Glutamatergic neuron (in vitro differentiated cells): ENCODE results near the gene SFRP4. TPM values are rescaled to one million over a fixed set of nuclear protein-coding genes. Genes with fewer than 3 reads are reported as not detected.
A peak's percentile ranks its signal among the peaks of the same experiment; 100 is the strongest.

Experiments used
- DNase-seq: peaks from one replicate; pipeline ENCODE4 v3.0.0; 2022
- H3K27ac Mint-ChIP-seq: one replicate; pipeline ENCODE4 v1.8.0; 2020; ENCODE audit warnings: mild to moderate bottlenecking, mixed read lengths, inconsistent platforms; ENCODE audit not compliant: unreplicated experiment
- H3K27me3 Mint-ChIP-seq: one replicate; pipeline ENCODE4 v1.8.0; 2020; ENCODE audit warnings: mild to moderate bottlenecking, moderate library complexity, mixed read lengths, inconsistent platforms; ENCODE audit not compliant: unreplicated experiment
- H3K36me3 Mint-ChIP-seq: one replicate; pipeline ENCODE4 v1.8.0; 2020; ENCODE audit warnings: mild to moderate bottlenecking, mixed read lengths, inconsistent platforms; ENCODE audit not compliant: unreplicated experiment
- H3K4me1 Mint-ChIP-seq: one replicate; pipeline ENCODE4 v1.8.0; 2020; ENCODE audit warnings: mild to moderate bottlenecking, low read depth, mixed read lengths, inconsistent platforms; ENCODE audit not compliant: unreplicated experiment
- H3K4me3 Mint-ChIP-seq: one replicate; pipeline ENCODE4 v1.8.0; 2020; ENCODE audit warnings: mild to moderate bottlenecking, mixed read lengths, inconsistent platforms; ENCODE audit not compliant: unreplicated experiment
- H3K9me3 Mint-ChIP-seq: one replicate; pipeline ENCODE4 v1.8.0; 2020; ENCODE audit warnings: mild to moderate bottlenecking, moderate library complexity, mixed read lengths, inconsistent platforms; ENCODE audit not compliant: unreplicated experiment
- CTCF ChIP-seq: fragments of 200-600 bp; sonication (generic); IDR thresholded peaks from one replicate; pipeline ENCODE4 v1.5.0; 2021; ENCODE audit not compliant: partially characterized antibody, unreplicated experiment
- total RNA-seq: library from RNA; stranded (reverse); fragmentation: NEBNext Ultra II Directional; extraction: Animal tissue kit (Norgen Biotek cat#: 25700); gene quantifications from one replicate; pipeline ENCODE4 v1.2.1, GENCODE V29; 2021; ENCODE audit not compliant: unreplicated experiment

SFRP4 gene
- total RNA-seq, 1 donor from 2014 or later, result 2.2 TPM

DNA sequence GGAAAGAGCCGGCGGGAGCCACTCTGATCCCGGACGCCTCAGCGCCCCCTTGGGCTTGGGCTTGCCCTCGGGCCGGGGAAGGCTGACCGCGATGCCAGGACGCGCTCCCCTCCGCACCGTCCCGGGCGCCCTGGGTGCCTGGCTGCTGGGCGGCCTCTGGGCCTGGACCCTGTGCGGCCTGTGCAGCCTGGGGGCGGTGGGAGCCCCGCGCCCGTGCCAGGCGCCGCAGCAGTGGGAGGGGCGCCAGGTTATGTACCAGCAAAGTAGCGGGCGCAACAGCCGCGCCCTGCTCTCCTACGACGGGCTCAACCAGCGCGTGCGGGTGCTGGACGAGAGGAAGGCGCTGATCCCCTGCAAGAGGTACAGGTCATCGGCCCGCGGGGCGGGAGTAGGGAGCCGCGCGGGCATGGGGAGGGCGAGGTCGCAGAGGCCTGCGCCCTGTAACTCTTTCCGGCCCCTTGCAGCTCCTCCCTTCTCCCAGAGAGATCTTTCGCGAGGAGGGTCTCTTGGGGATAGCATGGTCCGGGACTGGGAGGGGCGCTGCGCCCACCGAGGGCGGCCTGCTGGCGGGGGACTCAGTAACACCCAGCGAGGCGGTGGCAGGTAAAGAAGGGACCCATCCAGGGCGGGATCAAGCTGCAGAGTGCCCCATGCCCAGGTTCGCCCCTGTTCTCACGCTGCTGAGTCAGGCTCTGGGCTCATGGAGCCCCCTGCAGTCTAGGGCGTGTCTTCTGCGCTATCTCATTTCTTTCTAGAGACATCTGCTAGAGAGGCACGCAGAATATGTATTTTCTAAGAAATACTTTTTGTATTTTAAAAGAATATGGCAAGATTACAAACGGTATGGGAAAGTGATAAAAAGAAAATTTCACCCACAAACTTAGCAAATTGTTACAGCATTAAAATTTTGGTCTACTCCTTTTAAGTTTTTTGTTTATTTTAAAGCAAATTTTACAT lies 4.5 kb upstream of the SFRP4 start:
- peak; percentile 50 for DNase-seq
- H3K4me3 Mint-ChIP-seq, result peak overlapping the region; percentile 91
- peaks cover 7% of the 10 kb centered on the region for H3K27me3 Mint-ChIP-seq
- TF ChIP-seq CTCF, result no peak
- H3K27ac Mint-ChIP-seq, result peak overlapping the region; percentile 88
- peaks cover 8% of the 10 kb centered on the region for H3K4me1 Mint-ChIP-seq
- peaks cover 11% of the 10 kb centered on the region for H3K9me3 Mint-ChIP-seq
- peaks cover 13% of the 10 kb centered on the region for H3K36me3 Mint-ChIP-seq

- TF ChIP-seq CTCF, result peak; percentile 42
- Mint-ChIP-seq H3K4me1 (peaks cover 8% of the 10 kb centered on the region), H3K27ac (peak within 1 kb of the TSS; percentile 88), H3K4me3 (peak within 1 kb of the TSS; percentile 91), H3K27me3 (peaks cover 7% of the 10 kb centered on the region), H3K36me3 (peaks cover 9% of the 10 kb centered on the region), H3K9me3 (peaks cover 11% of the 10 kb centered on the region)
- DNase-seq, result peak; percentile 64
Measured at GRCh38 chr7:37920305-37920848, 3.8 kb upstream of the SFRP4 start, which contains the start of gene EPDR1. Gene EPDR1, plus strand, starts transcription at chr7:37920640. Its CDS starts 300 bp downstream, at chr7:37920940.

DNA sequence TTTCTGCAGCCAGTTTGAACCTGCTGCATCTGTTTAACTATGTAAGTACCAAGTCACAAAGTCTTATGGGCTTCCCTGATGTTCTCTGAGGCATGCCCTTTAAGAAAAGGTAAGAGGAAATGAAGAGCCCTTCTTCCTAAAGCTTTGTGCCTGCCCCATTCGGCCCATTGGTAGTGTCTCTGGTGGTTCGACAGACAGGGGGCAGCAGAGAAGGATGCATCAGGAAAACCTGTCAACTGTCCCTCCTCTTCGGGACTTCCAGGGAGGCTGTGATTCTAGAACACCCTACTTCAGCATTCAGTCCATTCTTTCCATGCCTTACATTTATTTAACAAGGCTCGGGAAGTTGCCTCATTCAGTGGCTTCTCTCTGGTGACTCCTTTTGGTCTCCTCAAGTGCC lies 1.9 kb upstream of the SFRP4 start:
- Mint-ChIP-seq H3K4me3 (no peak overlapping the region), H3K27ac (no peak overlapping the region), H3K9me3 (peaks cover 11% of the 10 kb centered on the region), H3K4me1 (peaks cover 8% of the 10 kb centered on the region), H3K36me3 (peaks cover 9% of the 10 kb centered on the region), H3K27me3 (peaks cover 10% of the 10 kb centered on the region)
- TF ChIP-seq CTCF, result no peak
- DNase-seq, result no peak

DNA sequence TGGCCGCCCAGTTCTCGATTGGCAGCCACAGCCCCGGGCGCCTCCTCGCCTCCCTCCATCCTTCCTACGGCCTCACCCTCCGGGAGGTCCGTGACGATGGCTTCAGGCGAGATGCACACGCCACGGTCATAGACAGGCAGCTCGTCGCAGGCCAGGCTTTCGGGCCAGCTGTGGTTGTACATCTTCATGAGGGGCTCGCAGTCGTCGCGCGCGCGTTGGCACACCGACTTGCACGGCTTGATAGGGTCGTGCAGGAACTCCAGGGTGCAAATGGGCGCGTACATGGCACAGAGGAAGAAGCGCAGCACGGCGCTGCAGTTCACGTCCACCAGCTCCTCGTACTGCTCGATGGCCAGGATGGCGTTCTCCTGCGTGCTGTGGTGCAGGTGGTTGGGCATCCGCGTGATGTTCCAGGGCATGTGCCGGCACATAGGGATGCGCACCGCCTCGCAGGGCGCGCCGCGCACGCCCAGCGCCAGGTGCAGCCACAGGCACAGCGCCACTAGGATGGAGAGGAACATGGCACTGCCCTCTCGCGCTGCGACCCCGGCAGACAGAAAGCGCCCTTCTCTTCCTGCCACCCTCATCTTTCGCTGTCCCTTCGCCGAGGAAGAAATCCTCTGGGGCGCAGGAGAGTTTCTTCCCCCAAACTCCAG lies 472 bp downstream of the SFRP4 start:
- Mint-ChIP-seq H3K36me3 (no peaks in the 10 kb centered on the region), H3K9me3 (peaks cover 2% of the 10 kb centered on the region), H3K27me3 (peaks cover 8% of the 10 kb centered on the region), H3K4me1 (no peaks in the 10 kb centered on the region), H3K27ac (no peak overlapping the region), H3K4me3 (peak overlapping the region; percentile 86)
- DNase-seq, result peak; percentile 34
- TF ChIP-seq CTCF, result no peak
